ENCODE data around the gene ARHGEF3. TPM values are rescaled to one million over a fixed set of nuclear protein-coding genes. Genes with fewer than 3 reads are reported as not detected.

Gene ARHGEF3
- total and polyA plus RNA-seq, 7 donors: 5.3 to 34.2 (median 20.3) TPM

GRCh38 chr3:56816061-56816460 lies 14.3 kb upstream of the ARHGEF3 start:
- H3K9me3 ChIP-seq: no peaks in the 10 kb centered on the region
- intact Hi-C loops (cut with DNase I): no loop called here
- H3K27ac ChIP-seq: no peak overlapping the region
- TF ChIP-seq, protein P1, sequence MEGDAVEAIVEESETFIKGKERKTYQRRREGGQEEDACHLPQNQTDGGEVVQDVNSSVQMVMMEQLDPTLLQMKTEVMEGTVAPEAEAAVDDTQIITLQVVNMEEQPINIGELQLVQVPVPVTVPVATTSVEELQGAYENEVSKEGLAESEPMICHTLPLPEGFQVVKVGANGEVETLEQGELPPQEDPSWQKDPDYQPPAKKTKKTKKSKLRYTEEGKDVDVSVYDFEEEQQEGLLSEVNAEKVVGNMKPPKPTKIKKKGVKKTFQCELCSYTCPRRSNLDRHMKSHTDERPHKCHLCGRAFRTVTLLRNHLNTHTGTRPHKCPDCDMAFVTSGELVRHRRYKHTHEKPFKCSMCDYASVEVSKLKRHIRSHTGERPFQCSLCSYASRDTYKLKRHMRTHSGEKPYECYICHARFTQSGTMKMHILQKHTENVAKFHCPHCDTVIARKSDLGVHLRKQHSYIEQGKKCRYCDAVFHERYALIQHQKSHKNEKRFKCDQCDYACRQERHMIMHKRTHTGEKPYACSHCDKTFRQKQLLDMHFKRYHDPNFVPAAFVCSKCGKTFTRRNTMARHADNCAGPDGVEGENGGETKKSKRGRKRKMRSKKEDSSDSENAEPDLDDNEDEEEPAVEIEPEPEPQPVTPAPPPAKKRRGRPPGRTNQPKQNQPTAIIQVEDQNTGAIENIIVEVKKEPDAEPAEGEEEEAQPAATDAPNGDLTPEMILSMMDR (IDR thresholded peaks at IDR 0.05): no peak
- TF ChIP-seq EP300 (IDR thresholded peaks at IDR 0.05) (no peak), POLR2AphosphoS5 (IDR thresholded peaks at IDR 0.05) (no peak), POLR2A (IDR thresholded peaks at IDR 0.05) (no peak)
- H3K4me1 ChIP-seq: peaks cover 0 to 38% (median 21%) of the 10 kb centered on the region in 4 donors
- H3K36me3 ChIP-seq: no peaks in the 10 kb centered on the region
- H3K27me3 ChIP-seq: no peaks in the 10 kb centered on the region
- DNase-seq: no peak
- no peak overlapping the region for H3K4me3 ChIP-seq

- H3K27ac ChIP-seq: no peak overlapping the region
- TF ChIP-seq POLR2A (IDR thresholded peaks at IDR 0.05): no peak
- TF ChIP-seq, protein P1 (IDR thresholded peaks at IDR 0.05): no peak
- no peak for TF ChIP-seq EP300 (IDR thresholded peaks at IDR 0.05)
- TF ChIP-seq POLR2AphosphoS5 (IDR thresholded peaks at IDR 0.05): no peak
- no peaks in the 10 kb centered on the region for H3K27me3 ChIP-seq
- intact Hi-C loops (cut with DNase I): no loop called here
- peaks cover 0 to 39% (median 24%) of the 10 kb centered on the region in 4 donors for H3K4me1 ChIP-seq
- no peaks in the 10 kb centered on the region for H3K9me3 ChIP-seq
- DNase-seq: no peak
- no peaks in the 10 kb centered on the region for H3K36me3 ChIP-seq
- 95 to 98% methylated on average over 1 of the region's 1 CpG for WGBS, 2 donors
- H3K4me3 ChIP-seq: no peak overlapping the region
Measured at GRCh38 chr3:56815589-56815988, 13.8 kb upstream of the ARHGEF3 start.

- H3K9me3 ChIP-seq: no peaks in the 10 kb centered on the region
- TF ChIP-seq EP300 (IDR thresholded peaks at IDR 0.05) (no peak), POLR2A (IDR thresholded peaks at IDR 0.05) (no peak), POLR2AphosphoS5 (IDR thresholded peaks at IDR 0.05) (no peak)
- TF ChIP-seq, protein P1 (IDR thresholded peaks at IDR 0.05): no peak
- intact Hi-C loops (cut with DNase I): no loop called here
- WGBS, 2 donors: 0 to 7% methylated on average over 1 of the region's 1 CpG
- DNase-seq: no peak
- peaks cover 0 to 32% (median 24%) of the 10 kb centered on the region in 4 donors for H3K4me1 ChIP-seq
- H3K36me3 ChIP-seq: no peaks in the 10 kb centered on the region
- peak overlapping the region in 2 of 4 donors; percentile 26 to 32 for H3K27ac ChIP-seq
- no peak overlapping the region for H3K4me3 ChIP-seq
- H3K27me3 ChIP-seq: no peaks in the 10 kb centered on the region
Measured at GRCh38 chr3:56813653-56813960, 11.9 kb upstream of the ARHGEF3 start.

- Histone ChIP-seq H3K27me3 (no peaks in the 10 kb centered on the region), H3K36me3 (no peaks in the 10 kb centered on the region), H3K9me3 (no peaks in the 10 kb centered on the region), H3K4me3 (no peak overlapping the region), H3K4me1 (peaks cover 0 to 30% (median 24%) of the 10 kb centered on the region in 4 donors), H3K27ac (peak overlapping the region in 3 of 4 donors; percentile 21 to 32 (median 26))
- 68 to 89% methylated on average over 2 of the region's 2 CpGs for WGBS, 2 donors
- TF ChIP-seq POLR2A (IDR thresholded peaks at IDR 0.05): no peak
- no peak for TF ChIP-seq POLR2AphosphoS5 (IDR thresholded peaks at IDR 0.05)
- TF ChIP-seq EP300 (IDR thresholded peaks at IDR 0.05): no peak
- TF ChIP-seq, protein P1 (IDR thresholded peaks at IDR 0.05): no peak
- intact Hi-C loops (cut with DNase I): no loop called here
- no peak for DNase-seq
Measured at GRCh38 chr3:56812754-56813652, 11.3 kb upstream of the ARHGEF3 start.

Data from sigmoid colon (tissue), 7 donors.